NOMO-1 treated with dmso at 0.1 percent for 144 hours (cell line): ENCODE results near the gene RABEP1.

ENCODE experiments used
- DNase-seq: peaks from one replicate; lab custom pipeline; 2025; ENCODE audit not compliant: unreplicated experiment; lab: John Stamatoyannopoulos, UW

Gene RABEP1

DNA sequence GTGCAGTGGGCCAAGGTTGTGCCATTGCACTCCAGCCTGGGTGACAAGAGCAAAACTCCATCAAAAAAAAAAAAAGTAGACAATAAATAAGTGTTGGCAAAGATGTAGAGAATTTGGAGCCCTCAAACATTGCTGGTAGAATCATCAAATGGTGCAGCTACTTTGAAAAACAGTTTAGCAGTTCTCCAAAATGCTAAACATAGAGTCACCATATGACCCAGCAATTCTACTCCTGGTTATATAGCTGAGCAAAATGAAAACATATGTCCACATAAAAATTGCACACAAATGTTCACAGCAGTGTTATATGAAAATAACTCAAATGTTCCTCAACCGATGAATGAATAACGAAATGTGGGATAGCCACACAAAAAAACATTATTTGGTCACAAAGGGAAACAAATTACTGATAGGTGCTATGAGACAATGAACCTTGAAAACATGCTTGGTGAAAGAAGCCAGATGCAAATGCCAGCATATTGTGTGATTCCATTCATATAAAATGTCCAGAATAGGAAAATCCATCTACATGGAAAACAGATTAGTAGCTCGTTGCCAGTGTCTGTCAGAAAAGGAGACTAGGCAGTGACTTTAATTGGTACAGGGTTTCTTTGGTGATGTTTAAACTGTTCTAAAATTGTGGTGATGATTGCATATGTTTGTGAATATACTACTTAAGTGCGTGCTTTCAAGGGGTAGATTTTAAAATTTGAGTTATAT is 12.7 kb upstream of the RABEP1 start:
- DNase-seq = no peak

GRCh38 chr17:5272322-5272721 is 9.8 kb upstream of the RABEP1 start:
- DNase-seq = no peak

DNA sequence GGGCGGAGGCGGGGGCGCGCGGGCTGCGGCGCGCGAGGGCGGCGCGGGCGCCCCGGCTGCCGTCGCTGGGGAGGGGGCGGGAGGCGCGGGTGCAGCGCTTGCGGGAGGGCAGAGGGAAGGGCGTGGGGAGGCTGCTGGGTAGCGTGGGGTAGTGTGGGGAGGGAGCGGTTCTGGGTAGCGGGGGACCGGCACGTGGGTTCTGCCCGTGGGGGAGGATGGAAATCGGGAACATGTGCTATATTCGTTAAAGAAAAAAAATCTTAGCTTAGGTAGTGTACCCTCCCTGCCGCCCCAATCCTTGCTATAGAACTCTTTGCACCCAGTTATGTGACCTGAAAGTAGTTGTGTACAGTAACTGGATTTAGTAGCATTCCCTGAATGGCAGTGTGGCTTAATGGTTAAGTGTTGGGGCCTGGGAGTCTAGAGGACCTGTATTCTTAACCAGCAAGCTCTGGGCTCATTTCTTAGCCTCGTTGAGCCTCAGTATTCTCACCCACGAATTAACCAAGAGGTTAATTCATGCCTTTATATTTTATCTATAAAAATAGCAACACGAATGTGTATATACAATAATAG is 646 bp downstream of the RABEP1 start:
- no peak for DNase-seq

DNA sequence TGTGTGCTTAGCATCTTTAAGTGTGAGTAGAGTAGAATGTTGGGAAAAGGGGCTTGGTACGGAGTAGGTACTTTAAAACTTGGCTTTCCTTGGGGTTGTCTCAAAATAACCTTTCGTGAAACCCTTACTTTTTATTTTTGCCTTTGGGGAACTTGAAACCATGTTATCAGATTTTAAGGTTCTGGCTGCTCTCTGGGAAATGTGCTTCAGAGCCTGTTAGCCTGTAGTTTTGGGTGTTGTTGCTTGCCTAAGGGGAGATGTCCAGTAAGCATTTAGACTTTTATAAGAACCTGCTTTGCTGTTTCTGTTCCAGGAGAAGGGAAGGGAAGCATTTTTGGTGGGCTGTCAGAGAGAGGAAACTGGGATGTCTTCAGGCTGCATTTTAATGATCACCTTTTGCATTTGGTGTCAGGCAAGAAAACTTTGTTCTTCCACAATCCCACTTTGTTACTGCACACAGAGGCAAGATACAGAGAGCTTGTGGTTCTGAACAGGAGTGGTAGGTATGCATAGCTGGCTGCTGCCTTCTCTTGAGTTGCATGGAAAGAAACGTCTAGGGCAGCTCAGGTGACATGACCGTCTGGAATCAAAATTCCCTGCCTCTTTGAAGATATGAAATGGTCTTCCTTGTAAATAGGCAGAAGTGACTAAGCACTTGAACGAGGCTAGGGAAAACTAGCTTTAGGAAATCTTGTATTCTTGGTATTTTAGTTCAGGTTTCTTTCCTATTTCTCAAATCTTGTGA is 1.7 kb downstream of the RABEP1 start:
- no peak for DNase-seq

- DNase-seq = no peak
Observed at GRCh38 chr17:5284681-5285080, 2.6 kb downstream of the RABEP1 start.

DNA sequence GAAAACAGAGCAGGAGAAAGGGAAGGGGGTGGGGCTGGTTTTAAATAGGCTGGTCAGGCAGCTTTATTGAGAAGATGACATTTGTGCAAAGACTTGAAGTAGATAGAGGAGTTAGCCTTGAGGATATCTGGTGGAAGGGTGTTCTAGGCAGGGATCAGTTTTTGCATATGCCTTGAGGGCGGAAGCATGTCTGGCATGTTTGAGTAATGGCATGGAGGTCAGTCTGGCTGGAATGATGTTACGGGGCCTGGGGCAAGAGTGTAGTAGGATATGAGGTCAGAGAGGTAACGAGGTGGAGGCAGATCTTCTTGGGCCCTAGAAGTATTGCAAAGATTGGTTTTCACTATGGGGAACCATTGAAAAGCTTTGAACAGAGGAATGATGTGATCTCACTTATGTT is 4.8 kb downstream of the RABEP1 start:
- no peak for DNase-seq

GRCh38 chr17:5291683-5292350 is 9.7 kb downstream of the RABEP1 start:
- DNase-seq = no peak

DNA sequence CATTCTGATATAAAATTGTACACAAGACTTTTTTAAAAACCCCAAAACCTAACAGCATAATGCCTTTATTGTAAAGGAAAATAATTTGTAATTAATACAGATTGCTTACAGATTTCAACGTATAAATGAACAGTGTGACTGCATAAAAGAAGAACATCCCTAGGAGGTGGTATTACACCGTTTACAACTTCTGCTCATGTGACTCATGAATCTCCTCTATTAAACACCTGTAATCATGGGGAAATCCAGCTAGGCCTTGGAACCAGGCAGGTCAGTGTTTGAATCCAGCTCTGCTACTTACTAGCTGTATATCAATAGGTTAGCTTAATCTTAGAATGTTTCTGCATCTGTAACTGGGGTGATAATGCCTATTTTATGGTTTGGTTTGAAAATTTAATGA is 15.2 kb downstream of the RABEP1 start:
- no peak for DNase-seq

DNA sequence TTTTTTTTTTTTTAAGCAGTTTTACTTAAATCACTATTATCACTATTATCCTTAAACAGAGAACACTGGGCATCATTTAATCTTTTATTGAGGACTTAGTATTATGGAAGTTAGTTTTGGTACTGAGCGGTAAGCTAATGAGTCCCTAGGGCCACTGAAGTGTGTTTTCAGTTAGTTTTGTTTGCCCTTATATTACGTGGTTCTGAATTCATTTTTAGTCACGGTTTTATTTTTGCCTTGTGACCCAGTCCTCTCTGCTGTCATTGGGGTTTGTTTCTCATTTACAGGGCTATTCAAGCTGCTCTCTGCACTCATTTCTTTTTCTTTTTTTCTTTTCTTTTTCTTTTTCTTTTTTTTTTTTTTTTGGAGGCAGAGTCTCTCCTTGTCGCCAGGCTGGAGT is 17.3 kb downstream of the RABEP1 start:
- no peak for DNase-seq

GRCh38 chr17:5304636-5305035 is 22.6 kb downstream of the RABEP1 start:
- no peak for DNase-seq

GRCh38 chr17:5309851-5310250 is 27.8 kb downstream of the RABEP1 start:
- no peak for DNase-seq

DNA sequence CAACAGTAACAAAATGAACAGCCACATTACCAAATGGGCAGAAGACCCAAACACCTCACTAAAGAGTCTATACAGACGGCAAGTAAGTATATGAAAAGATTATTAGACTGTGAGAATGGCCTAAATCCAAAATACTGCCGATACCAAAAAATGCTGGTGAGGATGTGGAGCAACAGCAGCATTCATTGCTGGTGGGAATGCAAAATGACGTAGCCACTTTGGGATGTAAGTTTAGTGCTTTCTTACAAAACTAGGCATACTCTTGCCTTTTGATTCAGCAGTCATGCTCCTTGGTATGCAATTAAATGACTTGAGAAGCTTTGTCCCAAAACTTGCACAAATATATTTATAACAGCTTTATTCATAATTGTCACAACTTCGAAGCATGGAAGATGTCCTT is 43.8 kb downstream of the RABEP1 start:
- no peak for DNase-seq

GRCh38 chr17:5329784-5330557 is 47.9 kb downstream of the RABEP1 start:
- DNase-seq = no peak

GRCh38 chr17:5330981-5331380 is 48.9 kb downstream of the RABEP1 start:
- DNase-seq = no peak

- DNase-seq = no peak
Observed at GRCh38 chr17:5331506-5331905, 49.4 kb downstream of the RABEP1 start.

- no peak for DNase-seq
Observed at GRCh38 chr17:5344914-5345313, 62.8 kb downstream of the RABEP1 start.

DNA sequence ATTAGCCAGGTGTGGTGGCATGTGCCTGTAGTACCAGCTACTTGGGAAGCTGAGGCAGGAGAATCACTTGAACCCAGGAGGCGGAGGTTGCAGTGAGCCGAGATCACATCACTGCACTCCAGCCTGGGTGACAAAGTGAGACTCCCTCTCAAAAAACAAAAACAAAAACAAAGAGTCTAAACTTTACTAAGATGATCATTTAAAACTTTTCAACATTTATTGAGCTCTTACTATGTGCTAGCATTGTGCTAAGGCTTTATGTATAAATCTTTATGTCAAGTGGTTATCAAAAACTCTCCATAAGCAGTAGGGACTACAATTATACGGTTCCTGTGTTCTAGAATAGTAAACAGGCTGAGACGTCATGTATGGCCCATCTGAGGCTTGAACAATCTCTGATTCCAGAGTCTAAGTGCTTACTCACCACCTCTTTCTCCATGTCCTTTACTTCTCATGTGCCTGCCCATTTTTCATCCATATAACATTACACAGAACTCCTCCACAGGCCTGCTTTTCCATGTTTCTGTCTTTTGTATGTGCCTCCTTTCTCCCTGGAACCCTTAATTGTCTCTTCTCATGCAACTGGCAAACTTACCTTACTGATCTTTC is 70.7 kb downstream of the RABEP1 start:
- no peak for DNase-seq

DNA sequence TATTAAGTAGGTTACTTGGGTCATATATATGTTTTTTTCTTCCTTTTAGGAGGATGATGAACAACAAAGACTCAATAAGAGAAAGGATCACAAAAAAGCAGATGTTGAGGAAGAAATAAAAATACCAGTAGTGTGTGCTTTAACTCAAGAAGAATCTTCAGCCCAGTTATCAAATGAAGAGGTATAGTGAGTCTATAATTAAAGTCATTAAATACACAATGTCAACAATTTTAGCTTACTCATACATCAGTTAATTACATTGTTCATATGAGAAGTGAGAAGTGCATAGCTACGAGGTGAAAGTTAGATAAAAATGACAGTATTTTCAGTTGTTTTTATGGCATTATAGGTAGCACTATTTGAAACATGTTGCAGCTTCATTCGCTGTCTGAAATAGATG is 72.2 kb downstream of the RABEP1 start:
- DNase-seq = no peak

DNA sequence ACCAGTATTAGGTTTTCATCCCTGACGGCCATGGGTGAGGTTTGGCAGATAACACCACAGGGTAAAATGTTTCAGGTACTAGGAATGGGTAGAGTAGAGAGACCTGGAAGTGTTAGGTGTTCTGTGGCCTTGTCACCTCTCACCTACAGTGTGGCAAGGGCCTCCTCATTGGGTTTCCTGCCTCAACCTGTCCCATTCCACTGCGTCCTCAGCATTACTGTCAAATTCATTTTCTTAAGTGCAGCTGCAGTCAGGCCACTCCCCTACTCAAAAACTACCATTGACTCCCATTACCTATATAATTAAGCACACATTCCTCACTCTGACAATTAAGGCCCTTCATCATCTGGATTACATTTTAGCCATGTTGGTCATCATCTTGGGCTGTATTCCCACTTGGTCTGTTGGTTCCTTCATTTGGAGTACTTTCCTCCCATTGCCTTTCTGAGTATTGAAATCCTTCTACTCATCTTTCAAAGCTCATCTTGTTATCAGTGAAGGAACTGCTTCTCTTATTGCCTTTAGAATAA is 72.9 kb downstream of the RABEP1 start:
- no peak for DNase-seq

DNA sequence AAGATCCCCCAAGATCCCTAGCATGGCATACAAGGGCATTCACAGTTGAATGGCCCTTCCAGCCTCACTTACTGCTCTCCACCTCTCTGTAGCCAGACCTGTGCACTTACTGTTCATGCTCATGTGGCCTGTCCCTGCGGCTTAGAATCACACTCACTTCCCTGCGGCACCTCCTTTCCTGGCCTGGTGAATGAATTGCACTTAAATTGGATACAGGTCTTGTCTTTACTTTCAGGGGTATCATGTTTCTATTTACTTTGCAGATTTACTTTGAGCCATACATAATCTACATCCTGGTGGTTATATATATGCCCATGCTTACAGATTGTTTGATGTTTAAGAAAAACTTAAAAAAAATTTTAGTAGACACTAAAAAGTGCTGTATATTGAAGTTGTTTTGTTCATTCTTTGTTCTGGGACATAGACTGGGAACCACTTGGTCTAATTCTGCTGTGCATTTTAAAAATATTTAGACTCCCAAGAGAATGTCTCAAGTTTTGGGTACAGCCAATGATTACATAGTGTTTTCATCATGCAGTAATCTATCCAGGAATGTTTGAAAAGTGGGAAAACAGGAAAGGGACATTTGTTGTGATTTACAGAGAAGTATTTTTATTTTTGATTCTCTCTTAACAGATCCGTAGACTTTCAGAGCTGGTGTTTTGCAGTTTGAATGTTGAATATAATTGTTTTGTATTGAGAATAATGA is 73.5 kb downstream of the RABEP1 start:
- DNase-seq = no peak
